Loucy (cell line): ENCODE measurements around the gene LKAAEAR1.

Source experiments
- CTCF ChIP-seq: fragments of 200-600 bp; sonication (generic); conservative IDR thresholded peaks from 2 replicates; pipeline ENCODE4 v1.5.1; 2014; ENCODE audit warnings: mild to moderate bottlenecking, antibody characterized with exemption, low read length
- EZH2phosphoT487 ChIP-seq: fragments of 200-600 bp; IDR thresholded peaks from 2 replicates; pipeline ENCODE4 v1.6.1; 2018; ENCODE audit warnings: antibody characterized with exemption, mild to moderate bottlenecking, moderate library complexity, borderline replicate concordance

DNA sequence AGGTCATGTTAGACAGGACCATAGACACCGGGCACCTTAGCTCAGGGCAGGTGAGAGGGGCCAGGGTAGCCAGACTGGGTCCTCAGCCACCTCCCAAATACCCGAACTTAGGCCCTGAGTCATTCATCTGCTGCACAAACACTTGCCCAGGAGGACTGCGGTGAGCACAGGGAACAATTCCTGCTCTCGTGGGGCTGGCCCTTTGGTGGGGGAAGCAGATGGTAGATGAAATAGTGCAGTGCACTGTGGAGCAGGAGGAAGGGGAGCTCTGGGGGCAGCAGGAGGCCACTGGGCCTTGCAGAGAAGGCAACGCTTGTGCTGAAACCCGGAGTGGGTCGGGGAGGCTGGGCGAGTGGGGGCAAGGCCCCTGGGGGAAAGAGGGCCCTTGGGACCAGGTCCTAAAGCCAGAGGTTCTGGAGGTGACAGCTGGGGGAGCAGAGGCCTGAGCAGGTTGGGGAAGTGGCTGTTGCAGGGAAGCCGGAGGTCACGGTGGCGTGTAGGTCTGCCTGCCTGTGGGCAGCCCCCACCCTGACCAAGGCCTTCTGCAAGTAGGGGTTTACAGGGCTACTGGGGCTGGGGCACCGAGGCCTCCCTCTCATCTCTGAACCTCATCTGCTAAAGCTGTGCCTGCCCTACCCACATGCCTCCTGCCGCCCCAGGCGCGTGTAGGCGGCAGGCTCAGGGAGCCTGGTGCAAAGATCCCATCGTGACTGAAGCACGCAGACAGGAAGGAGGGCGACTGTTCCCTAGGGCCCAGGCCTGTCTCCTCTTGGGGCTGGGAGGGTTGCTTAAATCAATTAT, 27.8 kb upstream of the LKAAEAR1 start:
- TF ChIP-seq CTCF (no peak), EZH2phosphoT487 (no peak)
